ENCODE measurements around the gene VPS54. TPM values are rescaled to one million over a fixed set of nuclear protein-coding genes. Genes with fewer than 3 reads are reported as not detected.
"Not testable (repeated sequence)": the region's sequence is repeated elsewhere in the genome, so short reads cannot be mapped to it uniquely, and the experiment has no call there.

VPS54 gene
- total RNA-seq, 1 donor from 2014 or later, result 27.1 TPM

GRCh38 chr2:63999049-63999448 is 20.2 kb downstream of the VPS54 start:
- Mint-ChIP-seq H3K4me1 (peaks cover 9% of the 10 kb centered on the region), H3K27ac (ENCODE audit: unreplicated experiment) (no peak overlapping the region), H3K36me3 (ENCODE audit: low read depth) (peaks cover 56% of the 10 kb centered on the region), H3K9me3 (peaks cover 28% of the 10 kb centered on the region), H3K4me3 (no peak overlapping the region), H3K27me3 (ENCODE audit: low read depth) (no peaks in the 10 kb centered on the region)
- TF ChIP-seq CTCF (conservative IDR thresholded peaks at IDR 0.05), result no peak
- no peak for DNase-seq (ENCODE audit: low read depth, low spot score)

- not testable (repeated sequence) for H3K27ac Mint-ChIP-seq (ENCODE audit: unreplicated experiment); DNase-seq (ENCODE audit: low read depth, low spot score); H3K4me3 Mint-ChIP-seq; H3K27me3 Mint-ChIP-seq (ENCODE audit: low read depth)
- Mint-ChIP-seq H3K36me3 (ENCODE audit: low read depth) (peaks cover 71% of the 10 kb centered on the region), H3K4me1 (peaks cover 19% of the 10 kb centered on the region), H3K9me3 (peaks cover 32% of the 10 kb centered on the region)
These were observed 22.5 kb downstream of the VPS54 start for GRCh38 chr2:63996582-63997198.

- Mint-ChIP-seq H3K9me3 (peaks cover 39% of the 10 kb centered on the region), H3K36me3 (ENCODE audit: low read depth) (peaks cover 67% of the 10 kb centered on the region), H3K4me1 (peaks cover 19% of the 10 kb centered on the region)
- DNase-seq (ENCODE audit: low read depth, low spot score); H3K27ac Mint-ChIP-seq (ENCODE audit: unreplicated experiment); H3K4me3 Mint-ChIP-seq; H3K27me3 Mint-ChIP-seq (ENCODE audit: low read depth): not testable (repeated sequence)
These were observed 24.7 kb downstream of the VPS54 start for GRCh38 chr2:63994329-63995070.

GRCh38 chr2:63993871-63994270 is 25.4 kb downstream of the VPS54 start:
- Mint-ChIP-seq H3K27ac (ENCODE audit: unreplicated experiment) (no peak overlapping the region), H3K9me3 (peaks cover 40% of the 10 kb centered on the region), H3K4me3 (no peak overlapping the region), H3K4me1 (peaks cover 24% of the 10 kb centered on the region), H3K27me3 (ENCODE audit: low read depth) (no peaks in the 10 kb centered on the region), H3K36me3 (ENCODE audit: low read depth) (peaks cover 68% of the 10 kb centered on the region)
- no peak for DNase-seq (ENCODE audit: low read depth, low spot score)
- TF ChIP-seq CTCF (conservative IDR thresholded peaks at IDR 0.05), result no peak

- Mint-ChIP-seq H3K36me3 (ENCODE audit: low read depth) (peaks cover 67% of the 10 kb centered on the region), H3K9me3 (peaks cover 37% of the 10 kb centered on the region), H3K4me1 (peaks cover 24% of the 10 kb centered on the region)
- H3K27me3 Mint-ChIP-seq (ENCODE audit: low read depth); DNase-seq (ENCODE audit: low read depth, low spot score); H3K27ac Mint-ChIP-seq (ENCODE audit: unreplicated experiment); H3K4me3 Mint-ChIP-seq: not testable (repeated sequence)
These were observed 26.1 kb downstream of the VPS54 start for GRCh38 chr2:63993130-63993584.

GRCh38 chr2:63992061-63992685 is 27.1 kb downstream of the VPS54 start:
- Mint-ChIP-seq H3K4me3 (no peak overlapping the region), H3K27ac (ENCODE audit: unreplicated experiment) (no peak overlapping the region), H3K4me1 (peaks cover 24% of the 10 kb centered on the region), H3K27me3 (ENCODE audit: low read depth) (no peaks in the 10 kb centered on the region), H3K9me3 (peaks cover 33% of the 10 kb centered on the region), H3K36me3 (ENCODE audit: low read depth) (peaks cover 63% of the 10 kb centered on the region)
- no peak for DNase-seq (ENCODE audit: low read depth, low spot score)
- no peak for TF ChIP-seq CTCF (conservative IDR thresholded peaks at IDR 0.05)

- H3K27me3 Mint-ChIP-seq (ENCODE audit: low read depth); H3K4me3 Mint-ChIP-seq; DNase-seq (ENCODE audit: low read depth, low spot score); H3K27ac Mint-ChIP-seq (ENCODE audit: unreplicated experiment): not testable (repeated sequence)
- H3K36me3 Mint-ChIP-seq (ENCODE audit: low read depth), result peaks cover 56% of the 10 kb centered on the region
- peaks cover 19% of the 10 kb centered on the region for H3K4me1 Mint-ChIP-seq
- peaks cover 28% of the 10 kb centered on the region for H3K9me3 Mint-ChIP-seq
These were observed 27.8 kb downstream of the VPS54 start for GRCh38 chr2:63991173-63991999.

Measured in neural crest cell (in vitro differentiated cells).